SK-N-SH treated with all-trans-retinoic acid at 6 μM for 48 hours (cell line): ENCODE measurements around the gene OVOL2.
"Not testable (repeated sequence)": the region's sequence is repeated elsewhere in the genome, so short reads cannot be mapped to it uniquely, and the experiment has no call there.

Experiments used
- CSRNP3 ChIP-seq: fragments of 250-450 bp; sonication (Bioruptor Pico); IDR thresholded peaks from 2 replicates; pipeline ENCODE4 v1.5.1; 2021; ENCODE audit warnings: mild to moderate bottlenecking, moderate library complexity
- GLIS3 ChIP-seq: fragments of 250-450 bp; sonication (Bioruptor Pico); IDR thresholded peaks from 2 replicates; pipeline ENCODE4 v1.5.0; 2020; ENCODE audit warnings: mild to moderate bottlenecking, moderate library complexity
- PATZ1 ChIP-seq: fragments of 250-450 bp; sonication (Bioruptor Pico); IDR thresholded peaks from 2 replicates; pipeline ENCODE4 v1.8.0; 2020; ENCODE audit warnings: mild to moderate bottlenecking, moderate library complexity, borderline replicate concordance
- POU6F1 ChIP-seq: fragments of 250-450 bp; sonication (Bioruptor Pico); IDR thresholded peaks from 2 replicates; pipeline ENCODE4 v1.8.0; 2021; ENCODE audit warnings: low read depth, mild to moderate bottlenecking, moderate library complexity, borderline replicate concordance
- PPARA ChIP-seq: fragments of 250-450 bp; sonication (Bioruptor Pico); IDR thresholded peaks from 2 replicates; pipeline ENCODE4 v1.5.0; 2020; ENCODE audit warnings: mild to moderate bottlenecking, borderline replicate concordance
- TCF4 ChIP-seq: fragments of 250-450 bp; sonication (Bioruptor Pico); IDR thresholded peaks from 2 replicates; pipeline ENCODE4 v1.8.0; 2021; ENCODE audit warnings: mild to moderate bottlenecking, moderate library complexity, borderline replicate concordance
- ZC3H10 ChIP-seq: fragments of 250-450 bp; sonication (Bioruptor Pico); IDR thresholded peaks from 2 replicates; pipeline ENCODE4 v1.5.1; 2021; ENCODE audit warnings: mild to moderate bottlenecking, moderate library complexity
- ZNF565 ChIP-seq: fragments of 450-650 bp; formaldehyde crosslinking; conservative IDR thresholded peaks from 2 replicates; pipeline ENCODE4 v1.5.0; 2020; ENCODE audit warnings: low read depth, mild to moderate bottlenecking, moderate library complexity
- ZNF70 ChIP-seq: fragments of 450-650 bp; formaldehyde crosslinking; IDR thresholded peaks from 2 replicates; pipeline ENCODE4 v1.5.0; 2020; ENCODE audit warnings: mild to moderate bottlenecking, moderate library complexity
- ZNF8 ChIP-seq: fragments of 450-650 bp; formaldehyde crosslinking; IDR thresholded peaks from 2 replicates; pipeline ENCODE4 v1.5.0; 2020; ENCODE audit warnings: mild to moderate bottlenecking, moderate library complexity

- not testable (repeated sequence) for TF ChIP-seq CSRNP3 (CRISPR knock-in tag); PATZ1 (CRISPR knock-in tag); ZNF70 (CRISPR knock-in tag); POU6F1 (CRISPR knock-in tag); PPARA (CRISPR knock-in tag); ZNF565 (CRISPR knock-in tag); ZNF8 (CRISPR knock-in tag); TCF4 (CRISPR knock-in tag); GLIS3; ZC3H10 (CRISPR knock-in tag)
Observed at GRCh38 chr20:18088298-18088697, 30.6 kb upstream of the OVOL2 start.
